Measurements from ENCODE around the gene AMH. TPM values are rescaled to one million over a fixed set of nuclear protein-coding genes. Genes with fewer than 3 reads are reported as not detected.

The AMH gene
- total RNA-seq, 1 donor from 2014 or later = 3.5 TPM

GRCh38 chr19:2230807-2231533 lies 18.2 kb upstream of the AMH start:
- H3K4me1 ChIP-seq = peaks cover 6% of the 10 kb centered on the region
- Mint-ChIP-seq H3K9me3 (no peaks in the 10 kb centered on the region), H3K4me1 (peaks cover 11% of the 10 kb centered on the region), H3K27me3 (ENCODE audit: insufficient read depth, low read depth) (peaks cover 6% of the 10 kb centered on the region), H3K36me3 (peaks cover 8% of the 10 kb centered on the region), H3K4me3 (peak overlapping the region; percentile 50), H3K27ac (no peak overlapping the region)
- H3K4me3 ChIP-seq = no peak overlapping the region
- H3F3A ChIP-seq (ENCODE audit: low read depth) = peaks cover 12% of the 10 kb centered on the region
- no peaks in the 10 kb centered on the region for H3K27me3 ChIP-seq
- no peak for DNase-seq (ENCODE audit: low spot score)
- peaks cover 21% of the 10 kb centered on the region for H3K79me2 ChIP-seq (ENCODE audit: low read depth)
- H3K27ac ChIP-seq = peak overlapping the region; percentile 58
- H3K9ac ChIP-seq = no peak overlapping the region
- no peak overlapping the region for H2AFZ ChIP-seq (replicated peaks)
- no peaks in the 10 kb centered on the region for H3K9me3 ChIP-seq (ENCODE audit: low read depth)
- H3K4me2 ChIP-seq = no peak overlapping the region
- peaks cover 27% of the 10 kb centered on the region for H4K20me1 ChIP-seq (ENCODE audit: low read depth)
- H3K36me3 ChIP-seq = no peaks in the 10 kb centered on the region
- TF ChIP-seq EZH2 (IDR thresholded peaks at IDR 0.05) (no peak), CTCF (IDR thresholded peaks at IDR 0.05) (no peak), EZH2phosphoT487 (IDR thresholded peaks at IDR 0.05) (no peak)

- H3K4me1 Mint-ChIP-seq = peaks cover 16% of the 10 kb centered on the region
- no peak for DNase-seq (ENCODE audit: low spot score)
- Histone ChIP-seq H3K27me3 (no peaks in the 10 kb centered on the region), H3K27ac (peak overlapping the region; percentile 58), H3F3A (ENCODE audit: low read depth) (peaks cover 13% of the 10 kb centered on the region), H3K9me3 (ENCODE audit: low read depth) (no peaks in the 10 kb centered on the region), H3K9ac (no peak overlapping the region), H3K4me3 (no peak overlapping the region), H3K36me3 (no peaks in the 10 kb centered on the region), H4K20me1 (ENCODE audit: low read depth) (peaks cover 27% of the 10 kb centered on the region), H2AFZ (replicated peaks) (no peak overlapping the region), H3K4me1 (peaks cover 6% of the 10 kb centered on the region), H3K79me2 (ENCODE audit: low read depth) (peaks cover 23% of the 10 kb centered on the region), H3K4me2 (no peak overlapping the region)
- H3K27me3 Mint-ChIP-seq (ENCODE audit: insufficient read depth, low read depth) = peaks cover 11% of the 10 kb centered on the region
- TF ChIP-seq CTCF (IDR thresholded peaks at IDR 0.05) (peak; percentile 11), EZH2phosphoT487 (IDR thresholded peaks at IDR 0.05) (no peak)
- no peaks in the 10 kb centered on the region for H3K9me3 Mint-ChIP-seq
- peak overlapping the region; percentile 50 for H3K4me3 Mint-ChIP-seq
- no peak overlapping the region for H3K27ac Mint-ChIP-seq
- peaks cover 10% of the 10 kb centered on the region for H3K36me3 Mint-ChIP-seq
These were observed 17.4 kb upstream of the AMH start for GRCh38 chr19:2231621-2232221.

- H3K4me3 Mint-ChIP-seq = peak overlapping the region; percentile 35
- Histone ChIP-seq H3K36me3 (no peaks in the 10 kb centered on the region), H3K27ac (peak overlapping the region; percentile 13)
These were observed 16.6 kb upstream of the AMH start for GRCh38 chr19:2232286-2233151.

More at GRCh38 chr19:2232286-2233151, 16.6 kb upstream of the AMH start:
- Mint-ChIP-seq H3K27me3 (ENCODE audit: insufficient read depth, low read depth) (peaks cover 11% of the 10 kb centered on the region), H3K27ac (peak overlapping the region; percentile 50), H3K36me3 (peaks cover 10% of the 10 kb centered on the region), H3K9me3 (no peaks in the 10 kb centered on the region), H3K4me1 (peaks cover 18% of the 10 kb centered on the region)
- peaks cover 31% of the 10 kb centered on the region for H3K79me2 ChIP-seq (ENCODE audit: low read depth)
- H3K9me3 ChIP-seq (ENCODE audit: low read depth) = no peaks in the 10 kb centered on the region
- H3F3A ChIP-seq (ENCODE audit: low read depth) = peaks cover 20% of the 10 kb centered on the region
- TF ChIP-seq EZH2phosphoT487 (IDR thresholded peaks at IDR 0.05) (no peak), EZH2 (IDR thresholded peaks at IDR 0.05) (no peak), CTCF (IDR thresholded peaks at IDR 0.05) (no peak)
- no peaks in the 10 kb centered on the region for H3K27me3 ChIP-seq
- peaks cover 33% of the 10 kb centered on the region for H4K20me1 ChIP-seq (ENCODE audit: low read depth)
- peaks cover 9% of the 10 kb centered on the region for H3K4me1 ChIP-seq
- H3K9ac ChIP-seq = no peak overlapping the region
- H3K4me2 ChIP-seq = no peak overlapping the region
- DNase-seq (ENCODE audit: low spot score) = no peak
- H2AFZ ChIP-seq (replicated peaks) = no peak overlapping the region
- no peak overlapping the region for H3K4me3 ChIP-seq
